KMS-11 (cell line): ENCODE results near the gene ZNF646.

Experiments
- H2AFZ ChIP-seq: fragments of 200-600 bp; sonication (generic); 2 replicates; pipeline ENCODE4 v1.6.1; 2016; ENCODE audit warnings: antibody characterized with exemption, mixed run types, low read depth
- H3K27ac ChIP-seq: fragments of 200-600 bp; sonication (generic); 2 replicates; pipeline ENCODE4 v1.6.1; 2016; ENCODE audit warnings: mild to moderate bottlenecking, mixed run types
- H3K27me3 ChIP-seq: fragments of 200-600 bp; sonication (generic); 2 replicates; pipeline ENCODE4 v1.6.1; 2017; ENCODE audit warnings: mild to moderate bottlenecking, low read depth, mixed run types, moderate library complexity; ENCODE audit not compliant: insufficient read depth
- H3K36me3 ChIP-seq: fragments of 200-600 bp; sonication (generic); 2 replicates; pipeline ENCODE4 v1.6.1; 2017; ENCODE audit warnings: mild to moderate bottlenecking, mixed run types; ENCODE audit not compliant: insufficient read depth
- H3K4me1 ChIP-seq: fragments of 200-600 bp; sonication (generic); 2 replicates; pipeline ENCODE4 v1.6.1; 2016; ENCODE audit warnings: mild to moderate bottlenecking, low read depth, mixed run types; ENCODE audit not compliant: poor library complexity, severe bottlenecking
- H3K4me2 ChIP-seq: fragments of 200-600 bp; sonication (generic); 2 replicates; pipeline ENCODE4 v1.7.0; 2016; ENCODE audit warnings: mild to moderate bottlenecking, mixed run types
- H3K4me3 ChIP-seq: fragments of 200-600 bp; sonication (generic); IDR thresholded peaks from 2 replicates; pipeline ENCODE4 v1.6.1; 2017; ENCODE audit warnings: low read depth, low read length, mixed read lengths; ENCODE audit not compliant: insufficient read depth
- H3K79me2 ChIP-seq: fragments of 200-600 bp; sonication (generic); 2 replicates; pipeline ENCODE4 v1.6.1; 2016; ENCODE audit warnings: low read depth, mixed run types; ENCODE audit not compliant: insufficient read depth
- H3K9ac ChIP-seq: fragments of 200-600 bp; sonication (generic); 2 replicates; pipeline ENCODE4 v1.6.1; 2016; ENCODE audit warnings: mild to moderate bottlenecking, mixed run types
- H4K20me1 ChIP-seq: fragments of 200-600 bp; sonication (generic); 2 replicates; pipeline ENCODE4 v1.6.1; 2016; ENCODE audit warnings: mild to moderate bottlenecking, mixed run types; ENCODE audit not compliant: insufficient read depth
- TF ChIP-seq, protein P1 (sequence below): fragments of 200-600 bp; sonication (generic); conservative IDR thresholded peaks from 2 replicates; pipeline ENCODE4 v1.6.1; 2017; ENCODE audit warnings: low read depth, mild to moderate bottlenecking, antibody characterized with exemption, low read length, moderate library complexity, mixed read lengths

ZNF646 gene

DNA sequence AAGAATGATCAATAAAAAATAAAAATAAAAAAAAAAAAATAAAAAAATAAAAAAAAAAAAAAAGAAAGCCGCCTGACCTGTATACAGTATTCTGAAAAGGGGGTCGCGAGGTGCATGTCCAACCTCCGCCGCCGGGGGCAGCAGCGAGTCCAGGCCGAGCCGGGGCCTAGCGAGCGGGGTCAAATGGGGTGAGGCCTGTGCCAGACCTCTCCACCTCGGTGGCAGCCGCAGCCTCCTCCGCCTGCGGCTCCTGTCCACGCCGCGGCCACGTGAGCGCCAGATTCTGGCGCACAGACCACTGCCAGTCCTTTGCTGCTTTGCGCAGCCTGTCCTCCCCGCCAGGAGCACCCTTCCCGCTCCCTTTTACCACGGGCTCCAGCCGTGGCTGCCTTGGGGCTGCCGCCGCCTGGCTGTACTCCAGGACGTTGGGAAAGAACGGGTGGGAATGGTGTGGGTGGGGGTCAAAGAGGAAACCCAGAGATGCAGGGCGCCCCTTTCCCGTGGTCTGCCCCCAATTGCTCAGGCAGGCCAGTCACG, 31.5 kb downstream of the ZNF646 start:
- H4K20me1 ChIP-seq: no peaks in the 10 kb centered on the region
- H3K4me3 ChIP-seq: no peak overlapping the region
- H3K36me3 ChIP-seq: no peaks in the 10 kb centered on the region
- H3K4me1 ChIP-seq: peaks cover 21% of the 10 kb centered on the region
- no peaks in the 10 kb centered on the region for H3K27me3 ChIP-seq
- no peak overlapping the region for H2AFZ ChIP-seq
- peaks cover 14% of the 10 kb centered on the region; the same call in 1 of the 2 replicates for H3K79me2 ChIP-seq
- no peak overlapping the region for H3K9ac ChIP-seq
- H3K27ac ChIP-seq: no peak overlapping the region
- no peak overlapping the region for H3K4me2 ChIP-seq
- TF ChIP-seq, protein P1, sequence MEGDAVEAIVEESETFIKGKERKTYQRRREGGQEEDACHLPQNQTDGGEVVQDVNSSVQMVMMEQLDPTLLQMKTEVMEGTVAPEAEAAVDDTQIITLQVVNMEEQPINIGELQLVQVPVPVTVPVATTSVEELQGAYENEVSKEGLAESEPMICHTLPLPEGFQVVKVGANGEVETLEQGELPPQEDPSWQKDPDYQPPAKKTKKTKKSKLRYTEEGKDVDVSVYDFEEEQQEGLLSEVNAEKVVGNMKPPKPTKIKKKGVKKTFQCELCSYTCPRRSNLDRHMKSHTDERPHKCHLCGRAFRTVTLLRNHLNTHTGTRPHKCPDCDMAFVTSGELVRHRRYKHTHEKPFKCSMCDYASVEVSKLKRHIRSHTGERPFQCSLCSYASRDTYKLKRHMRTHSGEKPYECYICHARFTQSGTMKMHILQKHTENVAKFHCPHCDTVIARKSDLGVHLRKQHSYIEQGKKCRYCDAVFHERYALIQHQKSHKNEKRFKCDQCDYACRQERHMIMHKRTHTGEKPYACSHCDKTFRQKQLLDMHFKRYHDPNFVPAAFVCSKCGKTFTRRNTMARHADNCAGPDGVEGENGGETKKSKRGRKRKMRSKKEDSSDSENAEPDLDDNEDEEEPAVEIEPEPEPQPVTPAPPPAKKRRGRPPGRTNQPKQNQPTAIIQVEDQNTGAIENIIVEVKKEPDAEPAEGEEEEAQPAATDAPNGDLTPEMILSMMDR: peak; percentile 68

- Histone ChIP-seq H3K27me3 (no peaks in the 10 kb centered on the region), H3K27ac (peak overlapping the region; percentile 87), H3K9ac (peak overlapping the region; percentile 87; the same call in 1 of the 2 replicates), H2AFZ (peak overlapping the region; percentile 75), H3K4me2 (peak overlapping the region; percentile 98), H3K4me1 (peaks cover 21% of the 10 kb centered on the region), H3K79me2 (peaks cover 14% of the 10 kb centered on the region; the same call in 1 of the 2 replicates), H3K4me3 (no peak overlapping the region), H3K36me3 (no peaks in the 10 kb centered on the region), H4K20me1 (no peaks in the 10 kb centered on the region)
- TF ChIP-seq, protein P1: no peak
These were observed 32.6 kb downstream of the ZNF646 start for GRCh38 chr16:31106509-31107464.

- Histone ChIP-seq H4K20me1 (no peaks in the 10 kb centered on the region), H3K27ac (peak overlapping the region; percentile 87), H3K4me1 (peaks cover 21% of the 10 kb centered on the region), H3K79me2 (peaks cover 14% of the 10 kb centered on the region; the same call in 1 of the 2 replicates), H3K36me3 (no peaks in the 10 kb centered on the region), H3K9ac (peak overlapping the region; percentile 87), H2AFZ (peak overlapping the region; percentile 75), H3K4me3 (peak overlapping the region; percentile 67), H3K27me3 (no peaks in the 10 kb centered on the region), H3K4me2 (peak overlapping the region; percentile 98)
- TF ChIP-seq, protein P1: no peak
These were observed 33.2 kb downstream of the ZNF646 start for GRCh38 chr16:31107465-31107867.

DNA sequence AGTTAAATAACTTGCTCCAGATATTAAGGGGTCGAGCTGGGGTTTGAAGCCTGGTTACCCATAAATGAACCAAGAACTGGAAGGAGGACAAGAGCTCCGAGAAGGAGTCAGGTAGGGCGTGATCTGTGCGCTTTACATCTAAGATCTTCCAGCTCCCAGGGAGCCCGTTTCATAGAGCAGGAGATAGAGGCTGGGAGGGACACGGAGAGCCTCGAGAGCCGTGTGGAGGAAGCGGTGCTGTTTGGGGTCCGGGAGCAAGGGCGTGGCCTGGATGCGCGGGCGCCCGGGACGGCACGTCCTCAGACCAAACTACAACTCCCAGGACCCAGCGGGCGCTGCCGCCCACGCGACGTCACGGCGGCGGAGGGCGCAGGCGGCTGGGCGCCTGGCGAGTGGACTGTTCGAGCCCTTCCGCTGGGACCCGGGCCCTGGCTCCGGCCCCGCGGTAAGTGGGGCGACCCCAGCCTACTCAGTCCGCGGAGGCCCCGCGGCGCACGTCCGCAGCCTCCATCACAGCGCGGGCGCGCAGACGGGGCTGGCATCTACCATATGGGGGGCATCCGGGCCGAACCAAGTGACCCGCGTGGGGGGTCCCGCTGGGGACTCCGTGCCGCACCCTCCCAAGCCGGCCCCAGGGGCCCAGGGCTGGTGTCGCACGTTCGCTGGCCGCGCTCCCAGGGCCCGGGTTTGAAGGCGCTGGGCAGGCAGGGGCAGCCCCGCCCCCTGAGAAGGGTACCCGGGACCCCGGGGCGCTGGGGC, 34.0 kb downstream of the ZNF646 start, which contains the start of gene BCKDK:
Gene BCKDK, plus strand, starts transcription at position 352 of the 759 bp plus-strand sequence. CDS start 838 bp downstream, outside the sequence.
- Histone ChIP-seq H3K9ac (peak within 1 kb of the TSS; percentile 87), H3K27ac (peak within 1 kb of the TSS; percentile 87), H3K4me1 (peaks cover 21% of the 10 kb centered on the region), H3K36me3 (no peaks in the 10 kb centered on the region), H3K79me2 (peaks cover 14% of the 10 kb centered on the region; the same call in 1 of the 2 replicates), H3K4me2 (peak within 1 kb of the TSS; percentile 98), H3K27me3 (no peaks in the 10 kb centered on the region), H3K4me3 (peak within 1 kb of the TSS; percentile 67), H2AFZ (peak within 1 kb of the TSS; percentile 75), H4K20me1 (no peaks in the 10 kb centered on the region)
- TF ChIP-seq, protein P1: no peak
